Sigmoid colon (tissue), 4 donors: ENCODE data around the gene UBE2E1.

Experiments used
- CTCF ChIP-seq, 4 experiments: fragments of 450-650 bp in 3 of 4; fragments of 200-600 bp in 1 of 4; IDR thresholded peaks; one replicate each; pipeline ENCODE4 v1.5.1; 2016 to 2019; ENCODE audit warnings: antibody characterized with exemption in 4 of 4, mild to moderate bottlenecking in 3 of 4, moderate library complexity in 2 of 4
- EP300 ChIP-seq, 4 donors: sonication (generic); formaldehyde crosslinking; IDR thresholded peaks; one replicate each; pipeline ENCODE4 v1.6.1; 2017; ENCODE audit warnings: antibody characterized with exemption in 4 of 4
- POLR2A ChIP-seq, 2 donors: fragments of 450-650 bp; IDR thresholded peaks; one replicate each; pipeline ENCODE4 v1.6.1; 2016; ENCODE audit warnings: antibody characterized with exemption in 2 of 2, mild to moderate bottlenecking in 2 of 2, moderate library complexity in 2 of 2
- POLR2AphosphoS5 ChIP-seq, 4 donors: sonication (generic); formaldehyde crosslinking; IDR thresholded peaks; one replicate each; pipeline ENCODE4 v1.6.1; 2017; ENCODE audit warnings: antibody characterized with exemption in 4 of 4

GRCh38 chr3:23876923-23877322, 71.2 kb downstream of the UBE2E1 start:
- TF ChIP-seq EP300 (IDR thresholded peaks at IDR 0.05) (no peak), CTCF (IDR thresholded peaks at IDR 0.05) (no peak), POLR2A (IDR thresholded peaks at IDR 0.05) (no peak), POLR2AphosphoS5 (IDR thresholded peaks at IDR 0.05) (no peak)
